GM19193 (cell line): Measurements from ENCODE around the gene SHROOM4.

Experiments
- POLR2A ChIP-seq: IDR thresholded peaks from 4 replicates; pipeline ENCODE4 v1.6.1; 2011; ENCODE audit not compliant: insufficient read depth, insufficient read length; ENCODE audit errors: extremely low read depth

Gene SHROOM4

GRCh38 chrX:50700921-50701320, 113.1 kb downstream of the SHROOM4 start:
- TF ChIP-seq POLR2A, result no peak

- TF ChIP-seq POLR2A, result no peak
Measured at GRCh38 chrX:50698944-50699343, 115.0 kb downstream of the SHROOM4 start.

GRCh38 chrX:50697691-50698090, 116.3 kb downstream of the SHROOM4 start:
- TF ChIP-seq POLR2A, result no peak

- no peak for TF ChIP-seq POLR2A
Measured at GRCh38 chrX:50691820-50692219, 122.2 kb downstream of the SHROOM4 start.

- TF ChIP-seq POLR2A, result no peak
Measured at GRCh38 chrX:50684871-50685270, 129.1 kb downstream of the SHROOM4 start.

- no peak for TF ChIP-seq POLR2A
Measured at GRCh38 chrX:50680990-50681389, 133.0 kb downstream of the SHROOM4 start.

GRCh38 chrX:50677789-50678188, 136.2 kb downstream of the SHROOM4 start:
- TF ChIP-seq POLR2A, result no peak

GRCh38 chrX:50671661-50672060, 142.3 kb downstream of the SHROOM4 start:
- TF ChIP-seq POLR2A, result no peak

GRCh38 chrX:50668860-50669259, 145.1 kb downstream of the SHROOM4 start:
- TF ChIP-seq POLR2A, result no peak

GRCh38 chrX:50648156-50648555, 165.8 kb downstream of the SHROOM4 start:
- TF ChIP-seq POLR2A, result no peak

GRCh38 chrX:50644496-50644895, 169.5 kb downstream of the SHROOM4 start:
- no peak for TF ChIP-seq POLR2A

- no peak for TF ChIP-seq POLR2A
Measured at GRCh38 chrX:50643525-50644137, 170.4 kb downstream of the SHROOM4 start.

GRCh38 chrX:50638123-50638522, 175.9 kb downstream of the SHROOM4 start:
- TF ChIP-seq POLR2A, result no peak

- no peak for TF ChIP-seq POLR2A
Measured at GRCh38 chrX:50635817-50636365, 178.1 kb downstream of the SHROOM4 start.

- TF ChIP-seq POLR2A, result no peak
Measured at GRCh38 chrX:50635162-50635561, 178.8 kb downstream of the SHROOM4 start.

- TF ChIP-seq POLR2A, result no peak
Measured at GRCh38 chrX:50629774-50630173, 184.2 kb downstream of the SHROOM4 start.

GRCh38 chrX:50627696-50628095, 186.3 kb downstream of the SHROOM4 start:
- TF ChIP-seq POLR2A, result no peak
